SU-DHL-6 (cell line): Measurements from ENCODE around the gene FBXO47.

Experiments used
- H2AFZ ChIP-seq: fragments of 200-600 bp; sonication (generic); 2 replicates; pipeline ENCODE4 v1.6.1; 2014; ENCODE audit warnings: low read depth, mild to moderate bottlenecking, moderate library complexity, mixed read lengths, antibody characterized with exemption, low read length; ENCODE audit not compliant: severe bottlenecking
- H3F3A ChIP-seq: fragments of 200-600 bp; shearing (Covaris generic); 2 replicates; pipeline ENCODE4 v1.6.0; 2016; ENCODE audit warnings: antibody characterized with exemption, mild to moderate bottlenecking; ENCODE audit not compliant: insufficient read depth
- H3K27ac ChIP-seq: fragments of 200-600 bp; sonication (generic); 2 replicates; pipeline ENCODE4 v1.5.1; 2016; ENCODE audit warnings: low read depth, mild to moderate bottlenecking, low read length, moderate library complexity, mixed read lengths
- H3K27me3 ChIP-seq: fragments of 200-600 bp; sonication (generic), shearing (Covaris generic); 2 replicates; pipeline ENCODE4 v1.6.0; 2014; ENCODE audit warnings: mild to moderate bottlenecking, low read length
- H3K36me3 ChIP-seq: fragments of 200-600 bp; sonication (generic); 2 replicates; pipeline ENCODE4 v1.6.1; 2014; ENCODE audit warnings: mild to moderate bottlenecking, low read length, mixed read lengths
- H3K4me2 ChIP-seq: fragments of 300-600, 200-600 bp; shearing (Covaris generic), sonication (generic); 2 replicates; pipeline ENCODE4 v1.6.0; 2014; ENCODE audit warnings: low read length, low read depth, mild to moderate bottlenecking; ENCODE audit not compliant: poor library complexity, severe bottlenecking
- H3K4me3 ChIP-seq: fragments of 200-600 bp; sonication (generic); 2 replicates; pipeline ENCODE4 v1.5.1; 2014; ENCODE audit warnings: antibody characterized with exemption, low read length, mild to moderate bottlenecking, mixed read lengths; ENCODE audit not compliant: insufficient read depth, poor library complexity, severe bottlenecking
- H3K79me2 ChIP-seq: fragments of 200-600 bp; sonication (generic); 2 replicates; pipeline ENCODE4 v1.6.1; 2014; ENCODE audit warnings: mild to moderate bottlenecking, low read length, moderate library complexity; ENCODE audit not compliant: insufficient read depth
- H3K9ac ChIP-seq: fragments of 200-600 bp; sonication (generic); 2 replicates; pipeline ENCODE4 v1.7.0; 2014; ENCODE audit warnings: mild to moderate bottlenecking, low read length
- H3K9me2 ChIP-seq: fragments of 200-600 bp; sonication (generic); replicated peaks from 2 replicates; pipeline ENCODE4 v1.6.1; 2014; ENCODE audit warnings: low read length; ENCODE audit not compliant: insufficient read depth
- H3K9me3 ChIP-seq: fragments of 200-600 bp; sonication (generic); 2 replicates; pipeline ENCODE4 v1.6.1; 2014; ENCODE audit warnings: low read length, mixed read lengths; ENCODE audit not compliant: insufficient read depth
- H4K20me1 ChIP-seq: fragments of 200-600 bp; sonication (generic); 2 replicates; pipeline ENCODE4 v1.6.1; 2014; ENCODE audit warnings: low read depth, mild to moderate bottlenecking, antibody characterized with exemption, low read length, moderate library complexity, mixed read lengths
- CTCF ChIP-seq: fragments of 200-600 bp; sonication (generic); IDR thresholded peaks from one replicate; pipeline ENCODE4 v1.5.1; 2017; ENCODE audit warnings: antibody characterized with exemption, mild to moderate bottlenecking, low read length, moderate library complexity; ENCODE audit not compliant: insufficient read depth, poor library complexity, severe bottlenecking
- EZH2phosphoT487 ChIP-seq: fragments of 200-600 bp; sonication (generic), shearing (Covaris generic); conservative IDR thresholded peaks from 2 replicates; pipeline ENCODE4 v1.6.1; 2018; ENCODE audit warnings: mild to moderate bottlenecking, antibody characterized with exemption, low read length, moderate library complexity, mixed read lengths

Gene FBXO47

GRCh38 chr17:38943607-38944006 lies 23.6 kb downstream of the FBXO47 start:
- H3K9me2 ChIP-seq: no peaks in the 10 kb centered on the region
- no peaks in the 10 kb centered on the region for H3K9me3 ChIP-seq
- H3F3A ChIP-seq: peaks cover 3% of the 10 kb centered on the region
- no peaks in the 10 kb centered on the region for H3K36me3 ChIP-seq
- H2AFZ ChIP-seq: no peak overlapping the region
- H3K79me2 ChIP-seq: no peaks in the 10 kb centered on the region
- no peak overlapping the region for H3K4me3 ChIP-seq
- no peak overlapping the region for H3K9ac ChIP-seq
- no peaks in the 10 kb centered on the region for H3K27me3 ChIP-seq
- H4K20me1 ChIP-seq: no peaks in the 10 kb centered on the region
- TF ChIP-seq CTCF: no peak
- TF ChIP-seq EZH2phosphoT487: no peak
- H3K27ac ChIP-seq: no peak overlapping the region
- H3K4me2 ChIP-seq: no peak overlapping the region

GRCh38 chr17:38942696-38943334 lies 24.4 kb downstream of the FBXO47 start:
- no peaks in the 10 kb centered on the region for H4K20me1 ChIP-seq
- TF ChIP-seq CTCF: no peak
- TF ChIP-seq EZH2phosphoT487: no peak
- H3K9me2 ChIP-seq: no peaks in the 10 kb centered on the region
- no peak overlapping the region for H3K27ac ChIP-seq
- H2AFZ ChIP-seq: peak overlapping the region; percentile 46
- H3K36me3 ChIP-seq: no peaks in the 10 kb centered on the region
- no peak overlapping the region for H3K9ac ChIP-seq
- peaks cover 3% of the 10 kb centered on the region for H3F3A ChIP-seq
- no peaks in the 10 kb centered on the region for H3K79me2 ChIP-seq
- H3K4me2 ChIP-seq: peak overlapping the region; percentile 11
- no peak overlapping the region for H3K4me3 ChIP-seq
- H3K9me3 ChIP-seq: no peaks in the 10 kb centered on the region
- H3K27me3 ChIP-seq: no peaks in the 10 kb centered on the region

- H3K79me2 ChIP-seq: no peaks in the 10 kb centered on the region
- TF ChIP-seq EZH2phosphoT487 (no peak), CTCF (no peak)
- H2AFZ ChIP-seq: no peak overlapping the region
- no peaks in the 10 kb centered on the region for H4K20me1 ChIP-seq
- no peaks in the 10 kb centered on the region for H3K36me3 ChIP-seq
- no peaks in the 10 kb centered on the region for H3K9me2 ChIP-seq
- H3F3A ChIP-seq: peaks cover 3% of the 10 kb centered on the region
- no peaks in the 10 kb centered on the region for H3K27me3 ChIP-seq
- no peak overlapping the region for H3K4me2 ChIP-seq
- no peaks in the 10 kb centered on the region for H3K9me3 ChIP-seq
- H3K4me3 ChIP-seq: no peak overlapping the region
- no peak overlapping the region for H3K9ac ChIP-seq
- no peak overlapping the region for H3K27ac ChIP-seq
Measured at GRCh38 chr17:38940404-38940803, 26.8 kb downstream of the FBXO47 start.
